Endothelial cell of umbilical vein (primary cell): Measurements from ENCODE around the gene FBXO21. TPM values are rescaled to one million over a fixed set of nuclear protein-coding genes. Genes with fewer than 3 reads are reported as not detected.
"Not testable (repeated sequence)": the region's sequence is repeated elsewhere in the genome, so short reads cannot be mapped to it uniquely, and the experiment has no call there.

Experiments
- BruUV-seq: library from RNA; stranded (reverse); fragments of 400-500 nt; replicated peaks from 2 replicates; lab custom pipeline; 2021; lab: Mats Ljungman, UMichigan
- CTCF ChIA-PET: fragments of 300-600, 350-600 bp; sonication (Branson Sonifier 250); formaldehyde crosslinking; loops from one replicate; lab custom pipeline; 2021; ENCODE audit warnings: antibody characterized with exemption, inconsistent platforms; lab: Charles Lee
- POLR2A ChIA-PET: fragments of 300-600, 350-600 bp; sonication (Branson Sonifier 250); formaldehyde crosslinking; loops from one replicate; lab custom pipeline; 2021; ENCODE audit warnings: antibody characterized with exemption, inconsistent platforms; lab: Charles Lee
- DNase-seq: peaks from one replicate; pipeline ENCODE4 v3.0.0-alpha.2; 2011; ENCODE audit warnings: low read depth, low spot score
- FAIRE-seq: peaks from 2 replicates; lab custom pipeline; 2011; peaks lifted over from hg19 to GRCh38; lab: Jason Lieb, UNC
- H2AFZ ChIP-seq: 2 replicates; pipeline ENCODE4 v1.6.0; 2012; ENCODE audit warnings: low read depth, low read length, control low read depth, inconsistent platforms
- H3K27ac ChIP-seq: 2 replicates; pipeline ENCODE4 v1.5.1; 2011; ENCODE audit warnings: low read depth, mild to moderate bottlenecking, control low read depth, low read length, moderate library complexity; ENCODE audit not compliant: insufficient read depth
- H3K27me3 ChIP-seq, 2 experiments: 2 replicates each; pipeline versions ENCODE4 v1.6.0 to v1.6.1; 2011; ENCODE audit warnings: low read length in 2 of 2, mixed read lengths in 1 of 2; ENCODE audit not compliant: control insufficient read depth in 2 of 2, insufficient read depth in 2 of 2
- H3K36me3 ChIP-seq, 2 experiments: 2 replicates in 1 of 2; 3 replicates in 1 of 2; pipeline ENCODE4 v1.5.1; 2011; ENCODE audit warnings: low read length in 2 of 2, mild to moderate bottlenecking in 1 of 2, moderate library complexity in 1 of 2; ENCODE audit not compliant: control insufficient read depth in 2 of 2, insufficient read depth in 2 of 2; ENCODE audit errors: extremely low read depth in 1 of 2
- H3K4me1 ChIP-seq: 3 replicates; pipeline ENCODE4 v1.5.1; 2011; ENCODE audit warnings: mild to moderate bottlenecking, low read length; ENCODE audit not compliant: control insufficient read depth, insufficient read depth; ENCODE audit errors: extremely low read depth
- H3K4me2 ChIP-seq: 2 replicates; pipeline ENCODE4 v1.6.1; 2011; ENCODE audit warnings: low read length, control low read depth, mixed read lengths; ENCODE audit not compliant: insufficient read depth
- H3K4me3 ChIP-seq, 3 experiments: fragments of 200-600 bp in 1 of 3; sonication (generic), shearing (Covaris generic) in 1 of 3; replicated peaks in 1 of 3; 2 replicates each; pipeline ENCODE4 v1.5.1; 2011 to 2016; ENCODE audit warnings: control low read depth in 3 of 3, low read length in 3 of 3, mild to moderate bottlenecking in 2 of 3, inconsistent platforms in 1 of 3, low read depth in 1 of 3, moderate library complexity in 1 of 3; ENCODE audit not compliant: insufficient read depth in 1 of 3
- H3K79me2 ChIP-seq: 2 replicates; pipeline ENCODE4 v1.6.0; 2012; ENCODE audit warnings: low read length, inconsistent platforms; ENCODE audit not compliant: control insufficient read depth, insufficient read depth
- H3K9ac ChIP-seq: replicated peaks from 2 replicates; pipeline ENCODE3; 2011; ENCODE audit warnings: low read length, control low read depth; ENCODE audit not compliant: insufficient read depth; ENCODE audit errors: extremely low read depth
- H3K9me1 ChIP-seq: replicated peaks from 3 replicates; pipeline ENCODE4 v1.6.0; 2011; ENCODE audit warnings: mild to moderate bottlenecking, low read length; ENCODE audit not compliant: control insufficient read depth, insufficient read depth; ENCODE audit errors: extremely low read depth
- H3K9me3 ChIP-seq: replicated peaks from 2 replicates; pipeline ENCODE4 v1.5.1; 2012; ENCODE audit warnings: low read length, inconsistent platforms; ENCODE audit not compliant: control insufficient read depth, insufficient read depth
- H4K20me1 ChIP-seq: replicated peaks from 2 replicates; pipeline ENCODE3; 2011; ENCODE audit warnings: mild to moderate bottlenecking, low read length; ENCODE audit not compliant: control insufficient read depth, insufficient read depth; ENCODE audit errors: extremely low read depth
- FOS ChIP-seq: IDR thresholded peaks from 2 replicates; pipeline ENCODE4 v1.6.1; 2011; ENCODE audit warnings: mild to moderate bottlenecking, low read length, moderate library complexity, borderline replicate concordance; ENCODE audit not compliant: insufficient read depth
- GATA2 ChIP-seq: IDR thresholded peaks from 2 replicates; pipeline ENCODE4 v1.7.0; 2011; ENCODE audit warnings: low read depth, mild to moderate bottlenecking, moderate library complexity, mixed read lengths, low read length; ENCODE audit not compliant: insufficient read length, insufficient read depth
- JUN ChIP-seq: IDR thresholded peaks from 2 replicates; pipeline ENCODE4 v1.6.1; 2011; ENCODE audit warnings: borderline replicate concordance, low read depth; ENCODE audit not compliant: insufficient read length, insufficient read depth
- MYC ChIP-seq: IDR thresholded peaks from one replicate; pipeline ENCODE4 v1.6.1; 2011; ENCODE audit warnings: mild to moderate bottlenecking, low read depth, low read length
- POLR2AphosphoS5 ChIP-seq: IDR thresholded peaks from 2 replicates; pipeline ENCODE4 v1.6.1; 2012; ENCODE audit warnings: low read depth, mild to moderate bottlenecking, control low read depth, low read length, moderate library complexity; ENCODE audit not compliant: insufficient read depth
- dilution Hi-C: fragments of 300-500 bp; cut with MboI; formaldehyde crosslinking; loops from one replicate; pipeline ENCODE4 v1.15.0; 2019; ENCODE audit warnings: low sequenced_read_pairs; ENCODE audit not compliant: extremely low pct_ligation_motif_present
- intact Hi-C: fragments of 100-400 bp; cut with micrococcal nuclease; formaldehyde crosslinking; loops from one replicate; pipeline ENCODE4 v1.10.0; 2022
- polyA plus RNA-seq, 4 experiments: library from polyadenylated mRNA; depleted of rRNA in 3 of 4; stranded (reverse) in 3 of 4; unstranded in 1 of 4; fragments of >200 nt; gene quantifications; 2 replicates each; pipeline versions ENCODE4 v1.2.1 to v1.2.3, GENCODE V29; 2011 to 2012; ENCODE audit warnings: missing spikeins in 1 of 4
- total RNA-seq: library from RNA; stranded (reverse); gene quantifications from 2 replicates; pipeline ENCODE4 v1.2.3, GENCODE V29; 2021

The FBXO21 gene
- total and polyA plus RNA-seq, 2 donors (not counting 3 experiments of a cell fraction or from before 2014, with no cell fraction given), result 41.6 to 66.7 TPM

- H3K9me1 ChIP-seq, H3K4me2 ChIP-seq, H3K27ac ChIP-seq, H3K9me3 ChIP-seq, BruUV-seq, H3K4me1 ChIP-seq, POLR2A ChIA-PET, H3K9ac ChIP-seq, H4K20me1 ChIP-seq, H2AFZ ChIP-seq, dilution Hi-C loops, H3K27me3 ChIP-seq, H3K36me3 ChIP-seq, H3K4me3 ChIP-seq, FAIRE-seq, DNase-seq, H3K79me2 ChIP-seq, CTCF ChIA-PET: not testable (repeated sequence)
- intact Hi-C loops, result loop anchor here (5.0 kb wide), 1 partner anchor 947 kb away; no protein-coding TSS in a partner anchor
Observed at GRCh38 chr12:117195027-117195426, 4.8 kb upstream of the FBXO21 start.

GRCh38 chr12:117193903-117194302, 3.6 kb upstream of the FBXO21 start:
- Histone ChIP-seq H4K20me1 (no peaks in the 10 kb centered on the region), H3K4me2 (no peak overlapping the region), H3K4me3 (no peak overlapping the region), H2AFZ (no peak overlapping the region), H3K4me1 (peaks cover 5% of the 10 kb centered on the region), H3K9me3 (no peaks in the 10 kb centered on the region), H3K27me3 (peaks cover 3 to 4% of the 10 kb centered on the region in 2 experiments), H3K36me3 (no peaks in the 10 kb centered on the region), H3K9ac (no peak overlapping the region), H3K9me1 (no peaks in the 10 kb centered on the region), H3K27ac (no peak overlapping the region), H3K79me2 (peaks cover 8% of the 10 kb centered on the region)
- dilution Hi-C loops, result no loop called here
- no peak for TF ChIP-seq POLR2AphosphoS5
- TF ChIP-seq MYC, result no peak
- no peak for TF ChIP-seq FOS
- no peak for TF ChIP-seq JUN
- no peak for TF ChIP-seq GATA2
- DNase-seq, result no peak
- intact Hi-C loops, result no loop called here
- ChIA-PET CTCF (no interaction called here), POLR2A (no interaction called here)
- no TSS peak for BruUV-seq
- no peak for FAIRE-seq

DNA sequence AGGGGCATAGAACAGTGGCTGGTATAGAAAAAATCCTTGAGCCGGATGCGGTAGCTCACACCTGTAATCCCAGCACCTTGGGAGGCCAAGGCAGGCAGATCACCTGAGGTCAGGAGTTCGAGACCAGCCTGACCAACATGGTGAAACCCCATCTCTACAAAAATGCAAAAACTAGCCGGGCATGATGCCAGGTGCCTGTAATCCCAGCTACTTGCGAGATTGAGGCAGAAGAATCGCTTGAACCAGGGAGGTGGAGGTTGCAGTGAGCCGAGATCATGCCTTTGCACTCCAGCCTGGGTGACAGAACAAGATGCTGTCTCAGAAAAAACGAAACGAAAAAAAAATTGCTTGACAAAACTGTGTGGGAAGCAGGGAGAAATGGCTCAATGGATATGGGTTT, 2.3 kb upstream of the FBXO21 start:
- H4K20me1 ChIP-seq, POLR2A ChIA-PET, H3K4me3 ChIP-seq, H3K36me3 ChIP-seq, FAIRE-seq, CTCF ChIA-PET, dilution Hi-C loops, BruUV-seq, H3K4me2 ChIP-seq, H3K9me1 ChIP-seq, intact Hi-C loops, H2AFZ ChIP-seq, H3K27ac ChIP-seq, DNase-seq, H3K4me1 ChIP-seq, H3K9ac ChIP-seq, H3K27me3 ChIP-seq, H3K9me3 ChIP-seq: not testable (repeated sequence)
- H3K79me2 ChIP-seq, result peaks cover 12% of the 10 kb centered on the region
